GM21528 (cell line): ENCODE measurements around the gene PRLR.
"Not testable (repeated sequence)": the region's sequence is repeated elsewhere in the genome, so short reads cannot be mapped to it uniquely, and the experiment has no call there.

Experiments
- ATAC-seq: cut with Tn5 transposase; IDR thresholded peaks from one replicate; pipeline ENCODE4 v1.9.1; 2021; ENCODE audit warnings: mild to moderate bottlenecking, moderate library complexity; ENCODE audit not compliant: unreplicated experiment, low FRiP score

PRLR gene

DNA sequence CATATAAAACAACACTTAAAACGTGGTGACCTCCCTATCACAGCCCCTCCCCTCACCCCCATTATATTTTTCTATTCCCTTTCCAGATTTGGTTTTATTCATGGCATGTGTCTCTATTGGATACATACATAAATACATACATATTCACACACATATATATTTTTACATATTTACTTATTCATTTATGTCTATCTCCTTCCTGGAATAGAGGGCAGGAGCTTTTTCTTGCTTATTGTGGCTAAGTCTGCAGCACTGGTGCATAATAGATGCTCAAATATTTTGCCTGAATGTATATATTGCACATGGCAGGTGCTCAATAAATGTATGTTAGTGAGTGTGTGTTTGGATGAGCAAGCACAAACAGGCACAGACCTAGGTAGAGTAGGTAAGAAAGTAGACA, 185.0 kb downstream of the PRLR start:
- ATAC-seq: no peak

DNA sequence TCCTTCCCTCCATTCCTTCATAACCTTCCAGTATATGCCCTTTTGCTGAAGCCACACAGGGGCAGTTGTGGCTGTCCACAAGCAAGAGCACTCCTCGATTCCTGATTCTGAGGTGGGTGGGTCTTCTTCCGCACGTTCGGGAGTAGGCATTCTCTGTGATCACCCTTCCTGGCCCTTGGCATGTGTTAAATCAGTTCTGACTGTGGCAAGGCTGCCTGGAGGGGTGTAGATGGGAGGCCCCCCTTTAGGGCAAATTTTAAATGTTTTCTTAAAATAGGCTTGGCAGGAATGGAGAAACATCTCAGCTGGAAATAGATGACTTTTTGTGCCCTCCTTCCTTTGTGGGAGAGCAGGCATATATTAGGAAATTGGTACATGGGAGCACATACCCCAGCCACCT, 185.6 kb downstream of the PRLR start:
- no peak for ATAC-seq

DNA sequence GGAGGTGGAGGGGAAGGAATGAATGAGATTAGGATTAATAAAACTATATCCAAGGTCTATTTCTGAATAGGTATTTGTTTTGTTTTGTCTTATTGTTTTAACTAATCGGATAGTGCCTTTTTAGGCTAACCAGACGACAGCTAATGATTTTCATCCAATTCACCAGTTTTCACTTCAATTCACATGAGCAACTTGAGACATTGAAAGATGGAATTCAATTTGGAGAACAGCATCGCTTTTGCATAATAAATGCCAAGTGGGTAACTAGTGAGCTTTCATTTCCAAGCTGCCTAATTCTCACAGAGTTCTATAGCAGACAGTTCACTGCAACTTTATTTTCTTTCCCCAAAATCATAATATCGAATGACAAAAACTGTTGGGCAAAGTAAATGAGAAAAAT, 187.5 kb downstream of the PRLR start:
- no peak for ATAC-seq

DNA sequence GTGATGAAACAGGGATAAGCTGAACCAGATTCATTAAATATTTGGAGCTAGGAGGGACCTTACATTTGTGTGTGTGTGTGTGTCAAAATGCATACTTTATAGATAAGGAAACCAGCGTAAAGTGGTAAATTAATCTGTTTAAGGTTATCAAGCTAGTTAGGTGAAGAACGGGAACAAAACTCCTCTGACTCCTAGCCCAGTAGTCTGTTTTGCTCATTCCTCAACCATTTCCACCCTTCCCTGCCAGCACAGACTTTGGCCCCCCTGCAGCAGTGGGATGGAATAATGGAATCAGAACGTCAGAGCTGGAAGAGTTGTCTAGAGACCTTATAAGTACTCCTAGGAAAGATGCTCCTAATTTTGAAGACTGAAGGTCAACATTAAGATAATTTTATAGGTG, 189.0 kb downstream of the PRLR start:
- no peak for ATAC-seq

DNA sequence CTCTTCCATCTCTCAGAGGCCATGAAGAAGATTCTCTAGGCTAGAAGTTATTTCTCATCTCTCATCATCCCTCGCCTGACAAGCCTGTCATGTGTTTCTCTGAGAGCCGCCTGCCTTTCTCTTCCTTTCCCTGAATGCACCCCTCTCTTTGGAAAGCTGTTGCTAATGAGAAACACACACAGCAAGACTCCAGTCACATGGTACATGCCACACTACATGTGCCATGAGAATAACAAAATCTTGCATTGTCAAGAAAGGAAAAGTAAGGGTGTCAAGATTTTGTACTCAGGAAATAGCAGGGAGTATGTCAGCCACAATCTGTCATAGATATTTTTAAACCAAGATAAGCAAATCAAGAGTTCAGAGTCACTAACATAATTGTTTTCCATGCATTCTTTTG, 191.4 kb downstream of the PRLR start:
- no peak for ATAC-seq

DNA sequence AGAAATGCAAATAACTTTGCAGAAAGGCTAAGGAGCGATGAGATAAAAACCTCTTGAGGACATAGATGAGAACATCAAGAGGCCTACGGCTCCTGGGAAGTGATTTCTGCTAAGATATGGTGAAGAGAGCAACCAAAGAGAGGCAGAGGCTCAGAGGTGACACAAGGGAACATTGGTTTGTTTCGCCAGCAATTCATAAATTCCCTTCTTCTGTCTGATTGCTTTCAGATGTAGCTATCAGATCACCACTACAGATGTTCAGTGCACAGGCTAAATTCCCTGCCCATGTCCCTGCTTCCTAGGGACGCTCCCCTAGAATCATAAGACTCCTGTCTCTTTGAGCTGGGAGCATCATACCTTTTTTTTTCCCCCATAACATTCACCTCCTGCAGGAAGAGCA, 193.8 kb downstream of the PRLR start:
- no peak for ATAC-seq

DNA sequence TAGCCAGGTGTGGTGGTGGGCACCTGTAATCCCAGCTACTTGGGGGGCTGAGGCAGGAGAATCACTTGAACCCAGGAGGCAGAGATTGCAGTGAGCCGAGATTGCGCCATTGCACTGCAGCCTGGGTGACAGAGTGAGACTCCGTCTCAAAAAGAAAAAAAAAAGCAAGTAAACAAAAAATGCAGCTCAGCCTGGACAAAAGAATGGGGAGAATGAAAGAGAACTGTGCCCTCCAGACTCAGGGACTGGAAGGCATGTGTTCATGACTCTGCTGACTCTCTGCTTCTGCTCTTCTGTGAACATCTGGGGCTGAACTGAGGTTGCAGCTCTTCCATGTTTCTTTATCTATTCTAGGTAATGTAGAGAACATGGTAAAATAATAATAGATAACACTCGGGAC, 194.4 kb downstream of the PRLR start:
- ATAC-seq: not testable (repeated sequence)

DNA sequence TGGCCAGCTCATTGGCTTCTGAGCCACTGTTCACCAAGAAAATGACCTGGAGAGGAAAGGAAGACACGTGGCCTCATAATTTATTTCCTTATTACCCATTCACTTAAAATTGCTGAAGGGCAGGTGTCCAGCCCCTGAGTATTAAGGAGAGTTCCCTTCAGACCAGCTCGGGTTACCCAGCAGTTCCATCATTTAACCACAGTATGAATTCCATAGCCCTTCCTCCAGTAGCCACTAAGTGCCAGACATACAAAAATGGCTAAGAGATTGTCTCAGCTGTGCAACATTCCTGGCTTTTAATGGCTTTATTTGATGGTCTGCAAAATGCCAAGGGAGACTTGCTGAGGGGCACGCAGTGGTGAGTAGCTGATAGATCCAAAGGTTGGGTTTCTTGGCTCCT, 195.0 kb downstream of the PRLR start:
- no peak for ATAC-seq

DNA sequence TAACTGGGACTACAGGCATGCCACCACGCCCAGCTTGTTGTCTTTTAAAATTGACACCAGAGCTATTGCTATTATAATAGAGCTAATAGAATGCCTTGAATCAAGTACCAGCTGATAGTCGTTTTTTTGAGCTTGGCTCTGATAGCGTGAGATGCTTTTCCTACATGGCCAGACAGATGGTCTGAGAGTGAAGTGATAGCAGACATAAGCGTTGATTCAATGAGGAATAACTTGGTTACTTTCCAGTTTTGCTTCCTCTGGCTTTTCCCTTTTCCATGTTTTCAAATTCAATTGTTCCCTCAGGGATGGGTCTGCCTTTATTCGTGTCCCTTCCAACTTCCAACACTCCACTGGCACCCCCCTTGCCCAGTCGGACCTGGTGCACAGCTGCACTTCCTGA, 197.9 kb downstream of the PRLR start:
- ATAC-seq: no peak

DNA sequence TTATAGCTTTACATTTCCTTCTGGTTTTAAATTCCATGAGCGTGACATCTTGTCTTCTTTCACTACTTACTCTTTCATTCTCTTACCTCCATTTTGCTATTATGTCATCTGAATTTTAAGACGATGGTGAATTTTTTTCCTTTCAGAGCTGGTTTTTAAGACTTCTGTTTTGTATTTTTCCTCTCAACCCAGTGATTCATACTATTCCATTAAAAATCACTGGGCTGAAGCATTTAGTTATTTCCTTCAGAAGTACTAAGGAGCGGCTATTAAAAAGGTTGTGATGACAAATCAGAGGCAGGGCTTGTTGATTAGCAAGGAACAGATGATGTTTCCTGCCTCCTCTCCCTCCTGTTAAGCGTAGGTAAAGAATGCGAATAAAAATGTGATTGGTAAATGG, 199.0 kb downstream of the PRLR start:
- no peak for ATAC-seq

DNA sequence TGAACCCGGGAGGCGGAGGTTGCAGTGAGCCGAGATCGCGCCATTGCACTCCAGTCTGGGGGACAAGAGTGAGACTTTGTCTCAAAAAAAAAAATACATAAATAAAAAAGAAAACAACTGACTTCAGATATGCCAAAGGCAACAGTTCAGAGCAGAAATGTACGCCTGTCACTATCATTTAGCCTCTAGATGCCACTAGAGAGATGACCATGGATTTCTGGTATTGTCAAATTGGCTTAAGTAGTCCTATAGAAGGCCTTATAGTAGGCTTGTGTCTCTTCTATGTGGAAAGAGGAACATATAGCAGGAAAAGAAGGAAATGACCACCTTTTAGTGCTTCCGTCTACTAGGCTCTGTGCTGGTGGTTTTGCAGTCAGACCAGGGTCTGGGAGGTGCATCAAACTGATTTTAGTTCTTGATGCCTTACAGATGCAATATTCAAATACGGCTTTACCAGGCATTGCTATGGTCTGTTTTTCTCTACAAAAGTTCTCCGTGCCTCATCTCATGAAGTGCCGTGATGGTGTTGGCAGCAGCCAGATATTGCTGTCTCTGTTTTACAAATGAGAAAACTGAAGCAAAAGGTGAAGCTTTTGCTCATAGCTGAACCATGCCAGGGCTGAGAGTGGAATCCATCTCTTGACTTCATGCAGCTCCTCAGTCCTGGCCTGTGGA, 199.7 kb downstream of the PRLR start:
- ATAC-seq: no peak

DNA sequence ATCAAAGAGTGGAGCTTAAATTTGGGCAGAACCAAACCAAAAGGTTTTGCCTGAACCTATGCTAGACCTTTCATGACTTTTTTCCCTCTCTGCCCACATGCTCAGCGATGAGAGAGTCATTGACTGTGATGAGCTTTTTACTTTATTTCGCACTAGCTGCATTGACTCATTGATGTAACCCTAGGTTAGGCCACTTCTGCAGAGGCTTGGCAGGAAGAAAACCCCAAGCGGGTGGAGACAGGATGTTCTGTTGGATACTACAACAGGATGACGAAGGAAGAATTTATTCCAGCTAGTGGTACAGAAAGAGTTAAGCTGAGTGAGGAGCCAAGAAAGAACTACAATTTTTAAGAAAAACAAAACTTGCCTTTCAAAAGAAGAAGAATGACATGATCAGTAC, 201.0 kb downstream of the PRLR start:
- no peak for ATAC-seq

DNA sequence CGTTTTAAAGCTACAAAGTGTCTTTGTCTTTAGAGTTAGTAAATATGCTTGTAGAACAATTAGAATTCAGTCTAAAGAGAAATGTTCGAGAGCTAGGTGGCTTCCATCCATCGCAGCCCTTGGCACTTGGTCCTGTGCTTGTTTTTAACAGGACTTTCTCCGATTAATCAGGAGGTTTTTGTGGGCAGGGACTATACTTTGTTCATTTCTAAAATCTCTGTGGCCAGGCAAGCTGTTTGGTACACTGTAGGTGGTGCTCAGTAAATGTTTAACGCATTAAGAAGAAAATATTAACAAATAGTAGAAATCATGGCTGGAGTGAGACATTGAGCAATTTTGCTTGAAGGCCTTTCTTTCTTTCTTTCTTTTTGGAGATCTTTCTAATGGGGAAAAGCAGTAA, 203.3 kb downstream of the PRLR start:
- ATAC-seq: no peak

DNA sequence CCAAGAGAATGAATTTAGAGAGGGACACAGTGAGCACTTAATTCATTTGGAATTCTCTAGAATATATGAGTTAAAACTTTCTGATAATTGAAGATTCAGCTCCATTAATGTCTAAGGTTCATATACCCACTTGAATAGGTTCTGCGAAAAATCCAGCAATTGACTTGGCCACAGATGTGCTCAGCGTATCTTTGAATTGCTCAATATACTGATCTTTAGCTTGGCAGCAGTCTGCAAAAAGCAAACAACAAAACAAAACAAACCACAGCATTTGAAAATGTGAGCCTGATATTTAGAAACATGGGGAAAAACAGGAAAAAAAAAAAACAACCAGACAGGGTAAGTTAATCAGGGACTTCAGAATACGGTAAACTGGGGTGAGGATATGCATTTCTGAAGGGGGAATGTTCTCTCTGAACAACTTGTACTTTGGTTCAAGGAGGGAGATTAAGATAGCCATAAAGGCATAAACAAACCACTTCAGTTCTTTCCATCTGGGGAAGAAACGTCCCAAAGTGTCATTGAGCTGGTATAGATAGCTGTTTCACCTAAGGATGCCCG, 203.9 kb downstream of the PRLR start:
- no peak for ATAC-seq

DNA sequence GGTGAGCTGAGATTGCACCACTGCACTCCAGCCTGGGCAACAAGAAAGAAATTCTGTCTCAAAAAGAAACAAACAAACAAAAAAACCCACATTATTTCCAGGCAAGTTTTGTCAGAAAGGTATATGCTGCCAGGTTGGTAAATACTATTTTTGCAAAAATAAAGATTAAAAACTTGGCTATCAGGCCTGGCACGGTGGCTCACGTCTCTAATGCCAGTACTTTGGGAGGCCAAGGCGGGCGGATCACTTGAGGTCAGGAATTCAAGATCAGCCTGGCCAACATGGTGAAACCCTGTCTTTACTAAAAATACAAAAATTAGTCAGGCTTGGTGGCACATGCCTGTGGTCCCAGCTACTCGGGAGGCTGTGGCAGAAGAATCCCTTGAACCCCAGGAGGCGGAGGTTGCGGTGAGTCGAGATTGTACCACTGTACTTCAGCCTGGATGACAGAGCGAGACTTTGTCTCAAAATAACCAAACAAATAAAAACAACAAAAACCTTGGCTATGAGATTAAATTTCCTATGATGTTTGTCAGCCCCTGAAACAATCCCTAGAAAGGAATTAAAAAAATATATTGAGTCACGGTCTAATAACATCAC, 205.3 kb downstream of the PRLR start:
- no peak for ATAC-seq

DNA sequence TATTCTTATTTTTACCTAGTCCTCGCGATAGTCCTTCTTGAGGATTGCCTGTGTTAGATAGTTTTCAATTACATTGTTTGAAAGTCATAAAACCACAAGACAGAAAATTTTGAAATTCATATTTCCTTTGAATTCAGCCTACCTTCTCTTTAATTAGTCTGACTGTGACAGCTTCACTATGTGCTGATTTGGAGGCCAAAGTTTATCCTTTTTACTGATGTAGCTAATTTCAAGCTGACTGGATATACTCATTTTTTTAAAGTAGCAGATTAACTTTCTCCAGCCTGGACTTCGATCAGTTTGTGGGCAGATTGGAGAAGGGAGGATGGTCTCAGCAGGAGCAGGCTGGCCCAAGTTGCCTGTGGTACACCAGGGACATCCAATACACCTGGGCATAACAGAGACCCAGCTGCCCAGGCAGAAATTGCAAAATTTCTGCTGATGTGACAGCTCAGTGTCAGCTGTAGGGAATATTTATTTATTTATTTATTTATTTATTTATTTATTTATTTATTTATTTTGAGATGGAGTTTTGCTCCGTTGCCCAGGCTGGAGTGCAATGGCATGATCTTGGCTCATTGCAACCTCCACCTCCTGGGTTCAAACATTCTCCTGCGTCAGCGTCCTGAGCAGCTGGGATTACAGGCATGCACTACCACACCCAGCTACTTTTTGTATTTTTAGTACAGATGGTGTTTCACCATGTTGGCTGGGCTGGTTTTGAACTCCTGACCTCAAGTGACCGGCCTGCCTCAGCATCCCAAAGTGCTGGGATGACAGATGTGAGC, 206.7 kb downstream of the PRLR start:
- no peak for ATAC-seq

DNA sequence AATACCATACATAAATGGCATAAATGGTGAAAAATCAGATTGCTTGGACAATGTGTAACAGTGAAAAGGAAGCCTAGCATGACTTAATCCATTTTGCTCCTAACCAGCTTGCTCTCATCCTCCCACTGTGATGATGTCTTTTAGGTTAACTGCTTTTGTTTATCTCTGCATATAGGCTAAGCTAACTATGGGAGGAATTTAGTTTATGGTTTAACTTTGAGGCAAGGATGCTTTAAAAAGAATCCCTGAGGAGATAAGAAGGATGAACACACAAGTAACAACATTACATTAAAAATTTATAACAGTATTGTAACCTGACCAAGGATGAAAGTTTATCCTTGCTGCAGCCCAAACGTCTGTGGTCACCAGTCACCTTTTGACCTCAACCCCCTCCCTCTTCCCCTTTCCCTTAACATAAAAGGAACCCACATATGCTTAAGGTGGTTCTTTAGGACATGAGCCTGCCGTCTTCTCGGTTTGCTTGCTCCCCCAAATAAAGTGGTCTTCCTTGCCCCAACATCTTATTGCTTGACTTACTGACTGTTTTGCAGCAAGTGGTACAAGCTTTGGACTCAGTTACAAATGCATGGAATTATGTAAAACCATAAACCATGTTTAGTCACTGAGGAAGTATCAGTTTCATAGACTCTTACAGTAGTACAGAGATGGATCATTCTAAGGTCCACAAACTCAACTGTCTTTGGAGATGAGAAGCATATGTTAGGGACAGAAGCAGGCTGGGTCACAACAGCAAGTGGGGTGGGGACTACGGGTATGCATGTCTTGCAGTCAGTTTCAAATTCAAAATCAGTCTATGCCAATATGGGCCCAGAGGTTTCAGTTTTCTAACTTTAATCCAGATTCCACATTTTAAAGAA, 213.9 kb downstream of the PRLR start:
- ATAC-seq: no peak

DNA sequence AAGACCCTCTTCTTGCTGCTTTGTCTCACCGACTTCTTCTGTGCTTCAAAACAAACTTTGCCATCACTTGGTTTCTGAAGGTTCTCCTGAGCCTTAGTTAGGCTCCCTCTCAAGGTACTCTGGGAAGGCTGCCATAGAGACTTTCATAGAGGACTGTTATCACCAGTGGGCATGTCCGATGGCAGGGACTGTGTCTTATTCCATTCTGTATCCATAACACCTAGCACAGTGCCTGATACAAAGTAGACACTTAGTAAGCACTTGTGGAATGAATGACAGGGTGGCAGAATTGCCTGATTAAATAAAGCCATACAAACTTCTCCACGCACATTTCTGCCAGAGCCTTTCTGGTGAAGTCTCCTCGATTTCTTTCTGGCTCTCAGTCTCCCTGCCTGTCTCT, 215.2 kb downstream of the PRLR start:
- ATAC-seq: no peak

DNA sequence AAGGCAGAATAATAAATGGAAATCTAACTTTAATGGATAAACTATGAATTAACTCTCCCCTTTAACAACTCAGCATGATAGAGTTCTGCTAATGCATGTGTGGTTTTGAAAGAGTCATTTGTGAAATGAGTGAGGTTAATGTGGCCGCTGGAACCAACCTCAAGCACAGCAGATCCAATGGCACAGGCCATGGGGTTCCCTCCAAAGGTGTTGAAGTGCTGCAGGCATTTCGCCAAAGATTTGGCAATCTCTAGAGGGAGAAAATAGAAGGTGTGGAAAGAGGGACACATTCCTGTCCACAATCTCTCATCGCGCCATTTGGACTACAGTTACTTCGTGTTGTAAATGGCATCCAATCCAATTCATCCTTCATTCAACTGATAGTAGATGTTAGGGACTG, 217.5 kb downstream of the PRLR start:
- ATAC-seq: no peak

DNA sequence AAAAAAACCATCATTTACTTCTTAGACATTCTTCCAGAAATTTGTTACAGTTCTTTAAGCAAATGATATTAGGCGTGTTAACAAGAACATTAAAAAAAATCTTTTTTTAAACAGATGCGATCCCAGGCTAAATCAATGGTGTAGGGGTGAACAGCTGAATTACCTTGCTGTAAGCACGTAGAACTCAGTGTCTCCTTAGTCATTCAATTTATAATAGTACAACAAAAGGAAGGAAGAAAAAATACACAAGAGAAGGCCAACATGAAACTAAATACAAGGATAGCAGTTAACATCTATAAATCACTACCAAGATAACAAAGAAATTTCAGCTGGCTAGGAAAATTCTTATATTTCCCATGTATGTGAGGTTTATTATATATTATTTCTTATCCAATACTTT, 217.9 kb downstream of the PRLR start:
- no peak for ATAC-seq

DNA sequence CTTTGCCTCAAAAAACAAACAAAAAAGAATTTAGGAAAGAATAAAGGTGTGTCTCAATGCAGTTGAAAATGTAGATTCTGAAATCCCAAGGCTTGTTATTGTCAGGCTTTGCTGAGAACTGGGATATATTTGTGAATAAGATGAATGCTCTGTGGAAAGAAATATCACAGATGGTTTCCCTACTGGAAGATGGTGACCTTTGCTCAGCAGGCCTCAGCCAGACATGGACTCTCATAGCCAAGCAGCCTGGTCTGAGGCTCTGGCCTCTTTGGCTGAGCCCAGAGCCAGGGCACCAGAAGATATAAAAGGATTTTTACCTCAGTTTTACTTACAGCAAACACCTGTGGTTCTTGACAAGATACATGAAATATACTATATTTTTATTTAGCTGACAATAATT, 219.6 kb downstream of the PRLR start:
- no peak for ATAC-seq
